DND-41 (cell line): Measurements from ENCODE around the gene RIC1.

ENCODE experiments used
- EZH2 ChIP-seq: IDR thresholded peaks from 3 replicates; pipeline ENCODE4 v1.6.1; 2012; ENCODE audit warnings: borderline replicate concordance, low read depth, mild to moderate bottlenecking, moderate library complexity, low read length, inconsistent platforms; ENCODE audit not compliant: severe bottlenecking
- TF ChIP-seq, protein P1 (sequence below): IDR thresholded peaks from 2 replicates; pipeline ENCODE4 v1.5.1; 2012; ENCODE audit warnings: borderline replicate concordance, low read length, moderate library complexity, mild to moderate bottlenecking; ENCODE audit not compliant: poor library complexity, severe bottlenecking; ENCODE audit errors: extremely low read depth

DNA sequence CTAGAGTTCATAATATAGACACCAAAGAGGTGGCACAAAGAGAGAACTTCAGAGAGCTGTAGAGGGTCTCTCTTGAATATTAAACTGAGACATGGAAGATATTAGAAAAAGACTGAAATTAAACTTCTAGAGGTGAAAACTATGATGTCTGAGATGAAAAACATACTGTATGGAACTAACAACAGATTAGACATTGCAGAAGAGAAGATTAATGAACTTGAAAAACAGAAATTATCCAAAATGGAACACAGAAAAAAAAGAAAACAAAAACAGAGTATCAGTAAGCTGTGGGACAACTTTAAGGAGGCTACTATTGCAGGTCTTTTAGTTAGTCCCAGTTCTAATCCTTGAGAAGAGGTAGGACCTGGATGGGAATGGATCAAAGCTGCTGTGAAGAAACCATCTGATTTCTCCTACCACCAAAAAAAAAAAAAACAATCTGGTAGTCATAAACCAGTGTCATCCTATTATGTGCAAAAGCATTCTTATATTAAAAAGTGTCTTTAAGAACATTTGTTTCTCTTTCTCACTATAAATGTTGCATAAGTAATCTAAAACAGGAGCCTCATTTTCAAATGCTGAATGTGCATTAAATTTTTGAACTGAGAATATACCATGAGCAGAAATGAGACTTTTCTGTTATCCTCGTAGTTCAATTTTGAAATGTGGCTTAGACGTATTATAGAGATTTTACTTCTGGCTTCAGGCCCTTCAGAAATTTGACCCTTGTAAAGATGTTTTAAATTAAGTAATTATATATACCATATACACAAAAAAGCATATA, 107.8 kb downstream of the RIC1 start:
- TF ChIP-seq, protein P1, sequence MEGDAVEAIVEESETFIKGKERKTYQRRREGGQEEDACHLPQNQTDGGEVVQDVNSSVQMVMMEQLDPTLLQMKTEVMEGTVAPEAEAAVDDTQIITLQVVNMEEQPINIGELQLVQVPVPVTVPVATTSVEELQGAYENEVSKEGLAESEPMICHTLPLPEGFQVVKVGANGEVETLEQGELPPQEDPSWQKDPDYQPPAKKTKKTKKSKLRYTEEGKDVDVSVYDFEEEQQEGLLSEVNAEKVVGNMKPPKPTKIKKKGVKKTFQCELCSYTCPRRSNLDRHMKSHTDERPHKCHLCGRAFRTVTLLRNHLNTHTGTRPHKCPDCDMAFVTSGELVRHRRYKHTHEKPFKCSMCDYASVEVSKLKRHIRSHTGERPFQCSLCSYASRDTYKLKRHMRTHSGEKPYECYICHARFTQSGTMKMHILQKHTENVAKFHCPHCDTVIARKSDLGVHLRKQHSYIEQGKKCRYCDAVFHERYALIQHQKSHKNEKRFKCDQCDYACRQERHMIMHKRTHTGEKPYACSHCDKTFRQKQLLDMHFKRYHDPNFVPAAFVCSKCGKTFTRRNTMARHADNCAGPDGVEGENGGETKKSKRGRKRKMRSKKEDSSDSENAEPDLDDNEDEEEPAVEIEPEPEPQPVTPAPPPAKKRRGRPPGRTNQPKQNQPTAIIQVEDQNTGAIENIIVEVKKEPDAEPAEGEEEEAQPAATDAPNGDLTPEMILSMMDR: no peak
- no peak for TF ChIP-seq EZH2
